GM12873 (cell line): ENCODE data around the gene STAT5A.

Experiments
- TF ChIP-seq, protein P1 (sequence below): IDR thresholded peaks from 2 replicates; pipeline ENCODE4 v1.5.1; 2012; ENCODE audit warnings: low read depth, mild to moderate bottlenecking, moderate library complexity, low read length, control low read depth; ENCODE audit not compliant: insufficient read depth; ENCODE audit errors: missing control alignments

Gene STAT5A

DNA sequence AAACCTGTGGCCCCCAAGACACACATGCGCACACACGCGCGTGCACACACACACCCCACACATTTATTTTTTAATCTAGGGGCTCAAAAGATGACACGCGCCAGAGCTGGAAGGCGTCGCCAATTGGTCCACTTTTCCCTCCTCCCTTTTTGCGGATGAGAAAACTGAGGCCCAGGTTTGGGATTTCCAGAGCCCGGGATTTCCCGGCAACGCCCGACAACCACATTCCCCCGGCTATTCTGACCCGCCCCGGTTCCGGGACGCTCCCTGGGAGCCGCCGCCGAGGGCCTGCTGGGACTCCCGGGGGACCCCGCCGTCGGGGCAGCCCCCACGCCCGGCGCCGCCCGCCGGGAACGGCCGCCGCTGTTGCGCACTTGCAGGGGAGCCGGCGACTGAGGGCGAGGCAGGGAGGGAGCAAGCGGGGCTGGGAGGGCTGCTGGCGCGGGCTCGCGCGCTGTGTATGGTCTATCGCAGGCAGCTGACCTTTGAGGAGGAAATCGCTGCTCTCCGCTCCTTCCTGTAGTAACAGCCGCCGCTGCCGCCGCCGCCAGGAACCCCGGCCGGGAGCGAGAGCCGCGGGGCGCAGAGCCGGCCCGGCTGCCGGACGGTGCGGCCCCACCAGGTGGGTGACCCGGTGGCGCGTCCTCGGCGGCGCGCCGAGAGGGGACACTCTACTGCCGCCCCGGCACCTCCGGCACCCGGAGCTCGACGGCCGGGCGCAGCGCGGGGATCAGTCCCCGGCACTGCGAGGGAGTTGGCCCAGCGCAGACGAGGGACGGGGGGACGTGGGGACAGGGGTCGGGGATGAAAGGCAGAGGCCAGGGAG, at the start of gene STAT5A:
Gene STAT5A, plus strand, starts transcription at position 522 of the 826 bp plus-strand sequence. CDS start 914 bp downstream, outside the sequence.
- TF ChIP-seq, protein P1, sequence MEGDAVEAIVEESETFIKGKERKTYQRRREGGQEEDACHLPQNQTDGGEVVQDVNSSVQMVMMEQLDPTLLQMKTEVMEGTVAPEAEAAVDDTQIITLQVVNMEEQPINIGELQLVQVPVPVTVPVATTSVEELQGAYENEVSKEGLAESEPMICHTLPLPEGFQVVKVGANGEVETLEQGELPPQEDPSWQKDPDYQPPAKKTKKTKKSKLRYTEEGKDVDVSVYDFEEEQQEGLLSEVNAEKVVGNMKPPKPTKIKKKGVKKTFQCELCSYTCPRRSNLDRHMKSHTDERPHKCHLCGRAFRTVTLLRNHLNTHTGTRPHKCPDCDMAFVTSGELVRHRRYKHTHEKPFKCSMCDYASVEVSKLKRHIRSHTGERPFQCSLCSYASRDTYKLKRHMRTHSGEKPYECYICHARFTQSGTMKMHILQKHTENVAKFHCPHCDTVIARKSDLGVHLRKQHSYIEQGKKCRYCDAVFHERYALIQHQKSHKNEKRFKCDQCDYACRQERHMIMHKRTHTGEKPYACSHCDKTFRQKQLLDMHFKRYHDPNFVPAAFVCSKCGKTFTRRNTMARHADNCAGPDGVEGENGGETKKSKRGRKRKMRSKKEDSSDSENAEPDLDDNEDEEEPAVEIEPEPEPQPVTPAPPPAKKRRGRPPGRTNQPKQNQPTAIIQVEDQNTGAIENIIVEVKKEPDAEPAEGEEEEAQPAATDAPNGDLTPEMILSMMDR: no peak

DNA sequence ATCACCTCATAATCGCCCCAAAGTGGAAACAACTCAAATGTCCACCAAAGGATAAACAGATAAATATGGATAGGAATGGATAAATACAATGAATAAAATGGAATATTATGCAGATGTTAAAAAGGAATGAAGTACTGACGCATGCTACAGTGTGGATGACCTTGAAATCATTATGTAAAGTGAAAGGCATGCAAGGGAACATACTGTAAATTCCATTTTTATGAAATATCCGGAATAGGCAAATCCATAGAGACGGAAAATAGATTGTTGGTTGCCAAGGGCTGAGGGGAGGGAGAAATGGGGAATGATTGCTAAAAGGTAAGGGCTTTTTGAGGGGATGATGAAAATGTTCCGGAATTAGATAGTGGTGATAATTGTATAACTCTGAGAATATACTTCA, 48.1 kb upstream of the STAT5A start:
- TF ChIP-seq, protein P1: no peak

DNA sequence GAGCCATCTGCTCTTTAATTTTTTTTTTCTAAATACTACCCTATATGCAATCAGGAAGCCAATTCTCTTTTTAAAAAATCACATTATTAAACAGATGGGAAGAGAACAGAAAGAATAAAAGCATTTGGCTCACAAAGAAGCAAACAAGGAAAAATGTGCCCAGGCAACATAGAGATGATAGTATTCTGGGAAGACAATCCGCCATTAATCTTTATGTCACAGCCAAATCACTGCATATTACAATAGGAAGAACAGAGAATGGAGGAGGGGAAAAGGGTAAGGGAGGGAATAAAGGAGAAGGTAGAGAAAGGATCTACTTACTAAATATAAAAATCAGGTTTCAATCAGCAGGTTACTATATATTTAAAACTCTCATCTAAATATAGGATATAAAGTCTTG, 46.4 kb upstream of the STAT5A start:
- TF ChIP-seq, protein P1: no peak

DNA sequence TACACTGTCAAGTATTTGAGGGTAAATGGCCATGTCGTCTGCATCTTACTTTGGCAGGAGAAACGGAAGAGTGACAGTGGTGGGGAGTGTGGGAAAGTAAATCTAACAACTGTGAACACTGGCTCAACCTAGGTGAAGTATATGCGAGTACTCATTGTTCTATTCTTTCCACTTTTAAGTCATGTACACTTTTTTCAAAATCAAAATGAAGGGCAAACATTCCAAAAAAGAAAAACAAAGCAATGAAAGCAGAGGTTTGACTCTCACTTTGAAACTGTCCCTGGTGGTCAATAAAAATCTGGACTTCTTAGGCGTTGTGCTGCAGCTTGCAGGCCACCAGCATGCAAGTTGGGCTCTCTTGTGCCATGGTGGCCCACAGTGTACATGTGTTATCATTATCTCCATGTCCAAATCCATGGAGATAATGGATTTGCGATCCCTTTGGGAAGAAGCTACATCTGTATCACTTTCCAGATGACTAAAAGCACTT, 44.8 kb upstream of the STAT5A start:
- TF ChIP-seq, protein P1: no peak

DNA sequence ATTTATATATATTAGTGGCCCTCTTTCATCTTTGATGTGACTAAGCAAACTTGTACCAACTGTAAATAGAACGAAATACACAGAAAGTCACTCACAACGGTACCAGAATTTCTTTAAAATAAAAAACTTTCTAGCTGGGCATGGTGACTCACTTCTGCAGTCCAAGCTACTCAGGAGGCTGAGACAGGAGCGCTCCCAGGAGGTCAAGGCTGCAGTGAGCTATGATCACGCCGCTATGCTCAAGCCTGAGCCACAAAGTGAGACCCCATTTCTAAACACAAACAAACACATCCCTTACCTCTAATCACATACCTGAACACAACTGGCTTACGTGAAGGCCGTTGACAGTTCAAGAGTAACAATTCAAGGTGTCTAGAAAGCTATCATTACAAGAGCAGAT, 41.8 kb upstream of the STAT5A start:
- TF ChIP-seq, protein P1: no peak

DNA sequence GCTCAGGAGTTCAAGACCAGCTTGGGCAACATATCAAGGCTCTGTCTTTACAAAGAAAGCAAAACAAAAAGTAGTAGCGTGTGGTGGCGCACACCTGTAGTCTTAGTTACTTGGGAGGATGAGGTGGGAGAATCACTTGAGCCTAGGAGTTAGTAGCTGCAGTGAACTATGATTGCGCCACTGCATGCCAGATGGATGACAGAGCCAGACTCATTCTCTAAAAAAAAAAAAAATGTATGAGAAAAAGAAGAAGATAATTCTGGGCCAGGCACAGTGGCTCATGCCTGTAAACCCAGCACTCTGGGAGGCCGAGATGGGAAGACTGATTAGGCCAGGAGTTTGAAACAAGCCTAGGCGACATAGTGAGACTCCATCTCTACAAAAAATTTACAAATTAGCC, 40.6 kb upstream of the STAT5A start:
- TF ChIP-seq, protein P1: no peak

DNA sequence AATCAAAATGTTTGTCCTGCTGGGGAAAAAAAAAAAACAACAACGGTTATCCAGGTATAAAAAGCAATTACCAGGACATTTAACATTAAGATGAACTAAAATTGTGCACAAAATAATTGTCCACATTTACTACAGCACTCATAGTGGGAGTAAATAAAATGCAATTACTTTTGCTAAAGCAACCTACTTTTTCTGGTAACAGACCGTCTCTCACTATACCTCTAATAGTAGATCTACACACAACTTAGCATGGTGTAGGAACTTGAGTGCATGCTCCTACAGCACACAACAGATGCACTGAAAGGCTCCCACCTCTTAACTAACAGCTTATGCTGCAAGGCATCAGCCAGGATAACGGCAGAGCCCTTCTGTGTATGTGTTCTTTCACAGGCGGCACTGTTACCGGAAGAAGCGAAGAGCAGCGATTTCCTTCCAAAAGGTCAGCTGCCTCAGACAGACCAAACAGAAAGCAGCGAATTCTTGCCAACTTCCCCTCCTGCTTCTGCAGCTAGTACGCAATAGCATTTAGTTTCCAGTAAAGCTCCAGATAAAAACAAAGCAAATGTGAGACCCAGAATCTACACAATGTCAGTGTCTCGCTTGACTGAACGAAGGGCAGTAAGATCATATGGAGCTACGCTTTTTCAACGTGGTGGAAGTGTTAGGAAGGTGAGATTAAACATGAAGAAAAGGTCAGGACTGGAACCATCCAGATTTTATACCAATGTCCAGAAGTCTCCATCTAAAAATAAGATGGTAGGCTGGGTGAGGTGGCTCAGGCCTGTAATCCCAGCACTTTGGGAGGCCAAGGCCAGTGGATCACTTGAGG, 39.7 kb upstream of the STAT5A start:
- TF ChIP-seq, protein P1: no peak
